ENCODE measurements around the gene NMT1.
A peak's percentile ranks its signal among the peaks of the same experiment; 100 is the strongest.

The NMT1 gene

GRCh38 chr17:45137561-45138305 is 76.6 kb downstream of the NMT1 start:
- no peak for FAIRE-seq

- no peak for FAIRE-seq
Observed at GRCh38 chr17:45138911-45139532, 77.9 kb downstream of the NMT1 start.

GRCh38 chr17:45139533-45139920 is 78.4 kb downstream of the NMT1 start:
- FAIRE-seq = no peak

- no peak for FAIRE-seq
Observed at GRCh38 chr17:45143094-45143670, 82.1 kb downstream of the NMT1 start.

- FAIRE-seq = no peak
Observed at GRCh38 chr17:45143767-45144198, 82.7 kb downstream of the NMT1 start.

GRCh38 chr17:45144199-45145034 is 83.3 kb downstream of the NMT1 start:
- no peak for FAIRE-seq

GRCh38 chr17:45145035-45145389 is 83.9 kb downstream of the NMT1 start:
- no peak for FAIRE-seq

- FAIRE-seq = no peak
Observed at GRCh38 chr17:45146166-45146565, 85.0 kb downstream of the NMT1 start.

- FAIRE-seq = no peak
Observed at GRCh38 chr17:45146592-45146889, 85.4 kb downstream of the NMT1 start.

GRCh38 chr17:45146890-45147580 is 85.9 kb downstream of the NMT1 start:
- no peak for FAIRE-seq

GRCh38 chr17:45147581-45148182 is 86.6 kb downstream of the NMT1 start:
- no peak for FAIRE-seq

- peak; percentile 65 for FAIRE-seq
Observed at GRCh38 chr17:45148183-45149036, 87.3 kb downstream of the NMT1 start, which contains the start of gene HEXIM1. HEXIM1 (plus strand) TSS chr17:45148475; CDS start chr17:45149191, 716 bp downstream.

- FAIRE-seq = no peak
Observed at GRCh38 chr17:45149037-45149668, 88.0 kb downstream of the NMT1 start.

- no peak for FAIRE-seq
Observed at GRCh38 chr17:45149669-45150664, 88.8 kb downstream of the NMT1 start.

- FAIRE-seq = no peak
Observed at GRCh38 chr17:45150911-45151809, 90.0 kb downstream of the NMT1 start.

- FAIRE-seq = no peak
Observed at GRCh38 chr17:45155029-45155428, 93.9 kb downstream of the NMT1 start.

- FAIRE-seq = no peak
Observed at GRCh38 chr17:45155483-45155882, 94.4 kb downstream of the NMT1 start.

- FAIRE-seq = no peak
Observed at GRCh38 chr17:45156242-45156641, 95.1 kb downstream of the NMT1 start.

Data from colon (tissue), 2 donors.